Epithelial cell of proximal tubule (primary cell): Measurements from ENCODE around the gene IGF2R. TPM values are rescaled to one million over a fixed set of nuclear protein-coding genes. Genes with fewer than 3 reads are reported as not detected.
"Not testable (repeated sequence)": the region's sequence is repeated elsewhere in the genome, so short reads cannot be mapped to it uniquely, and the experiment has no call there.

Source experiments
- DNase-seq: peaks from one replicate; pipeline ENCODE4 v3.0.0-alpha.2; 2011; ENCODE audit warnings: low read depth
- H3K4me3 ChIP-seq: 2 replicates; pipeline ENCODE4 v1.5.1; 2011; ENCODE audit warnings: low read depth, mild to moderate bottlenecking, low read length
- total RNA-seq: library from RNA; depleted of rRNA; stranded (reverse); fragments of >200 nt; gene quantifications from 2 replicates; pipeline ENCODE4 v1.2.3, GENCODE V29; 2015
- TF ChIP-seq, protein P1 (sequence below): conservative IDR thresholded peaks from 2 replicates; pipeline ENCODE4 v1.5.1; 2012; ENCODE audit warnings: low read depth, mild to moderate bottlenecking, low read length

Gene IGF2R
- total RNA-seq, 1 donor from 2014 or later: 50.8 TPM

GRCh38 chr6:160131636-160132296 is 162.9 kb downstream of the IGF2R start:
- no peak for DNase-seq
- TF ChIP-seq, protein P1, sequence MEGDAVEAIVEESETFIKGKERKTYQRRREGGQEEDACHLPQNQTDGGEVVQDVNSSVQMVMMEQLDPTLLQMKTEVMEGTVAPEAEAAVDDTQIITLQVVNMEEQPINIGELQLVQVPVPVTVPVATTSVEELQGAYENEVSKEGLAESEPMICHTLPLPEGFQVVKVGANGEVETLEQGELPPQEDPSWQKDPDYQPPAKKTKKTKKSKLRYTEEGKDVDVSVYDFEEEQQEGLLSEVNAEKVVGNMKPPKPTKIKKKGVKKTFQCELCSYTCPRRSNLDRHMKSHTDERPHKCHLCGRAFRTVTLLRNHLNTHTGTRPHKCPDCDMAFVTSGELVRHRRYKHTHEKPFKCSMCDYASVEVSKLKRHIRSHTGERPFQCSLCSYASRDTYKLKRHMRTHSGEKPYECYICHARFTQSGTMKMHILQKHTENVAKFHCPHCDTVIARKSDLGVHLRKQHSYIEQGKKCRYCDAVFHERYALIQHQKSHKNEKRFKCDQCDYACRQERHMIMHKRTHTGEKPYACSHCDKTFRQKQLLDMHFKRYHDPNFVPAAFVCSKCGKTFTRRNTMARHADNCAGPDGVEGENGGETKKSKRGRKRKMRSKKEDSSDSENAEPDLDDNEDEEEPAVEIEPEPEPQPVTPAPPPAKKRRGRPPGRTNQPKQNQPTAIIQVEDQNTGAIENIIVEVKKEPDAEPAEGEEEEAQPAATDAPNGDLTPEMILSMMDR: no peak
- no peak overlapping the region for H3K4me3 ChIP-seq

DNA sequence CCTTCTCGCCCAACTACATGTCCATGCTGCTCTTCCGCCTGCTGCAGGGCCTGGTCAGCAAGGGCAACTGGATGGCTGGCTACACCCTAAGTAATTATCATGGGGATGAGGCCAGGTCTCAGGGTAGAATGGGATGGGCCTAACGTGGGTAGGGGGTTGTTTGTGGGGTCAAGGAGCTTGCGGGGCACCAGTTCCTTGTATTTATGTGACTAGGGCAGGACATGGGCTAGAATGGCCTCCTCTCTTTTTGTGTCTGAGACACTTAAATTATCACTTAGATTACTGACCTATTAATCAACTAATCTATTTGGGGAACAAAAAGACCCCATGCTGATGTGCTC is 163.4 kb downstream of the IGF2R start:
- no peak overlapping the region for H3K4me3 ChIP-seq
- TF ChIP-seq, protein P1: no peak
- no peak for DNase-seq

- TF ChIP-seq, protein P1: no peak
- no peak overlapping the region for H3K4me3 ChIP-seq
- DNase-seq: no peak
Observed at GRCh38 chr6:160132776-160133338, 164.0 kb downstream of the IGF2R start.

GRCh38 chr6:160133441-160134336 is 164.8 kb downstream of the IGF2R start:
- H3K4me3 ChIP-seq: no peak overlapping the region
- no peak for DNase-seq

GRCh38 chr6:160134337-160134751 is 165.5 kb downstream of the IGF2R start:
- DNase-seq, H3K4me3 ChIP-seq: not testable (repeated sequence)

More at GRCh38 chr6:160133441-160134336, 164.8 kb downstream of the IGF2R start:
- TF ChIP-seq, protein P1: no peak

DNA sequence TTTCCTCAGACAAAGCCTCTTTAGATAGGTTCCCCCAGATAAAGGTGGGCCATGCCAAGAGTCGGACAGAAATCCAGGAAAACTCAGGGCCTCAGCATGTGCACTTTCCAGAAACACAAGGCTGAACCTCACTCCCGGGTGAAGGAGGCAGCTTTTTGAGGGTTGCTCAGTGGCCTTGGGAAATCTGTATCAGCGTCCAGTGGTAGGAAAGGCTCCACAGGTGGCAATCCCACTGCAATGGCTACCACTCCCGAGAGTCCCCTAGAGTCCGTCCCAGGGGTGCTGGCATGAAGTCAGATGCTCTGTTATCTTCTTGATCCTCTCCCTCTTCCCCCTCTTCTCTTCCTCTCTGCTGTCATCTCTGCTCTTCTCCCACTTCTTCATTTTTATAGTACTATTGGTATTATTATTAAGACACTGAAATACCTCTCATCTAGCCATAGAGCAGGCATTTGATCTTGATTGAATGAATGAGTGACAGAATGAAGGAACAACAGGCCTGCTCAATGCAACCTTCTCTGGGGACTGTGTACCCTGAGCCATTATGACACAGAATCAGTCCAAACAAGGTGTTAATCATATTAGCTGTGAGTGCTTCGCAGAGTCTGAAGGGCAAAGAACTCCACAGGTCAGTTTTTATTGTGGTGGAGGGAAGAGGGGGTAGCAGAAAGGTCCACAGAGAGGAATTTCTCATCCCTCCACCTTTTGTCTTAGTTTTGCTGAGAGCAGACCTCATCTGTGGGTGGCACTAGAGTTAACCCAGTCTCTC is 166.1 kb downstream of the IGF2R start:
- no peak for DNase-seq
- H3K4me3 ChIP-seq: no peak overlapping the region
- TF ChIP-seq, protein P1: no peak
